ENCODE measurements around the gene NRXN3.

DNA sequence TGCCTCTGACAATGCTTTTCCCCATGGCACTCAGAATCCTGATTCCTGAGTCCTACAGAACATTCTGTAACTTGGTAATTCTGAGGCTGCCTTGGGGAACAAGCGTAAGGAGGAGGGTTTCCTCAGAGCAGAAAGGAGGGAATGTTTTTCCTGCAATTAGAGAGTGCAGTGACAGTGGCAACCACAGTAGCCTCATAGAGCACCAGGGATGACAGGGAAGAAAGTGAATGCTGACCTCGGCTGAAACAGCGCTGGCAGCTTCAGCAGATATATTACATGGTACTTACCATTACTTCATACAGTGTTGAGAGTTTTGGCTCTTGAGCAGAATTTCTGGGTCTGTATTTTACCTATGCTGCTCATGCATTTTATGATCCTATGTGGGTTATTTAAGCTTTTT is 757.1 kb downstream of the NRXN3 start:
- TF ChIP-seq CTCF (IDR thresholded peaks at IDR 0.05) (no peak), POLR2A (IDR thresholded peaks at IDR 0.05) (no peak)

Measured in body of pancreas (tissue), 4 donors.